ENCODE data around the gene ADCY2. TPM values are rescaled to one million over a fixed set of nuclear protein-coding genes. Genes with fewer than 3 reads are reported as not detected.

The ADCY2 gene
- total RNA-seq, 4 donors from 2014 or later, result 2.6 to 24.8 (median 10.9) TPM

- DNase-seq (ENCODE audit: low spot score in 2 of 2), result no peak
- Histone ChIP-seq H3K36me3 (peaks cover 24% of the 10 kb centered on the region), H3K27ac (no peak overlapping the region), H3K27me3 (no peaks in the 10 kb centered on the region), H3K9me3 (no peaks in the 10 kb centered on the region), H3K4me3 (no peak overlapping the region), H3K4me1 (peaks cover 28% of the 10 kb centered on the region)
- 72% methylated on average over 4 of the region's 4 CpGs for WGBS
- TF ChIP-seq EP300 (IDR thresholded peaks at IDR 0.05), result no peak
- no peak for TF ChIP-seq CTCF (IDR thresholded peaks at IDR 0.05)
- no peak for TF ChIP-seq POLR2A (IDR thresholded peaks at IDR 0.05)
- no peak for TF ChIP-seq POLR2AphosphoS5 (IDR thresholded peaks at IDR 0.05)
These were observed 476.7 kb downstream of the ADCY2 start for GRCh38 chr5:7872517-7873130.

GRCh38 chr5:7873216-7873615, 477.3 kb downstream of the ADCY2 start:
- TF ChIP-seq POLR2AphosphoS5 (IDR thresholded peaks at IDR 0.05) (no peak), CTCF (IDR thresholded peaks at IDR 0.05) (no peak), EP300 (IDR thresholded peaks at IDR 0.05) (no peak), POLR2A (IDR thresholded peaks at IDR 0.05) (no peak)
- WGBS, result 85% methylated on average over 9 of the region's 9 CpGs
- Histone ChIP-seq H3K9me3 (no peaks in the 10 kb centered on the region), H3K4me3 (no peak overlapping the region), H3K4me1 (peaks cover 22% of the 10 kb centered on the region), H3K27ac (no peak overlapping the region), H3K27me3 (no peaks in the 10 kb centered on the region), H3K36me3 (peaks cover 29% of the 10 kb centered on the region)
- DNase-seq (ENCODE audit: low spot score in 2 of 2), result no peak

GRCh38 chr5:7874639-7875038, 478.7 kb downstream of the ADCY2 start:
- no peak for DNase-seq (ENCODE audit: low spot score in 2 of 2)
- Histone ChIP-seq H3K36me3 (peaks cover 41% of the 10 kb centered on the region), H3K27me3 (no peaks in the 10 kb centered on the region), H3K27ac (no peak overlapping the region), H3K4me3 (no peak overlapping the region), H3K4me1 (peaks cover 21% of the 10 kb centered on the region), H3K9me3 (no peaks in the 10 kb centered on the region)
- WGBS, result 95% methylated on average over 2 of the region's 2 CpGs
- TF ChIP-seq POLR2AphosphoS5 (IDR thresholded peaks at IDR 0.05) (no peak), EP300 (IDR thresholded peaks at IDR 0.05) (no peak), POLR2A (IDR thresholded peaks at IDR 0.05) (no peak), CTCF (IDR thresholded peaks at IDR 0.05) (no peak)

- no peaks in the 10 kb centered on the region for H3K9me3 ChIP-seq
- H3K4me1 ChIP-seq, result peaks cover 15% of the 10 kb centered on the region
- no peak for TF ChIP-seq POLR2A (IDR thresholded peaks at IDR 0.05)
- TF ChIP-seq POLR2AphosphoS5 (IDR thresholded peaks at IDR 0.05), result no peak
- no peak for TF ChIP-seq CTCF (IDR thresholded peaks at IDR 0.05)
- no peak for TF ChIP-seq EP300 (IDR thresholded peaks at IDR 0.05)
- peaks cover 46% of the 10 kb centered on the region for H3K36me3 ChIP-seq
- no peak overlapping the region for H3K4me3 ChIP-seq
- 86% methylated on average over 4 of the region's 4 CpGs for WGBS
- DNase-seq (ENCODE audit: low spot score in 2 of 2), result no peak
- H3K27me3 ChIP-seq, result no peaks in the 10 kb centered on the region
- no peak overlapping the region for H3K27ac ChIP-seq
These were observed 479.2 kb downstream of the ADCY2 start for GRCh38 chr5:7875151-7875550.

GRCh38 chr5:7876867-7877266, 480.9 kb downstream of the ADCY2 start:
- Histone ChIP-seq H3K27ac (no peak overlapping the region), H3K4me1 (peaks cover 3% of the 10 kb centered on the region), H3K9me3 (no peaks in the 10 kb centered on the region), H3K36me3 (peaks cover 61% of the 10 kb centered on the region), H3K4me3 (no peak overlapping the region), H3K27me3 (no peaks in the 10 kb centered on the region)
- DNase-seq (ENCODE audit: low spot score in 2 of 2), result no peak
- TF ChIP-seq CTCF (IDR thresholded peaks at IDR 0.05) (no peak), POLR2A (IDR thresholded peaks at IDR 0.05) (no peak), POLR2AphosphoS5 (IDR thresholded peaks at IDR 0.05) (no peak), EP300 (IDR thresholded peaks at IDR 0.05) (no peak)
- 82% methylated on average over 3 of the region's 3 CpGs for WGBS
